Erythroblast (primary cell): ENCODE data around the gene ITPK1.

Source experiments
- GATA1 ChIP-seq: IDR thresholded peaks from 2 replicates; pipeline ENCODE4 v1.6.1; 2011; ENCODE audit warnings: low read depth, mild to moderate bottlenecking, control low read depth, low read length, moderate library complexity
- POLR2A ChIP-seq: IDR thresholded peaks from 2 replicates; pipeline ENCODE4 v1.6.1; 2011; ENCODE audit warnings: mild to moderate bottlenecking, low read length

GRCh38 chr14:92998946-92999345 lies 116.8 kb downstream of the ITPK1 start:
- TF ChIP-seq POLR2A = no peak
- TF ChIP-seq GATA1 = no peak
